RCC 7860 (cell line): ENCODE measurements around the gene CASP8.

Experiments
- DNase-seq: peaks from one replicate; pipeline ENCODE4 v3.0.0-alpha.2; 2015; ENCODE audit warnings: low spot score
- FAIRE-seq: peaks from 2 replicates; lab custom pipeline; 2012; peaks lifted over from hg19 to GRCh38; lab: Jason Lieb, UNC

The CASP8 gene

DNA sequence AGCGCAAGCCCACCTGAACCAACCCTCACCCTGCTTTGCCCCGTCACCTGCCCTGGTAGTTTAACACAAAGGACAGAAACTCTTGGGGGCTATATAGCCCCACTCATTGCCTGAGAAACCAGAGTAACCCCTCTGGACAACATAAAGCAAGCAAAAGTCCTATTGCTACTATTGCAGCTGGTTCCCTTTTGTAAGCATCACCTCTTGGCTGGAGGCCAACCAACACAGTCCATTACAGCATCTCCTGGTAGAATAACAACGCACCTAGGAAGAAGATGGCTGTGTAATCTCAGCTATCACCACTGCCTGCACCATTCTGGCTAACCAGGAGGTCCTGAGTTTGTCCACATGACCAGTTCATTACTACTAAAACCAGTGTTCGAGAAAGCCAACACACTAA is 60.4 kb downstream of the CASP8 start:
- DNase-seq (no peak), FAIRE-seq (no peak)

DNA sequence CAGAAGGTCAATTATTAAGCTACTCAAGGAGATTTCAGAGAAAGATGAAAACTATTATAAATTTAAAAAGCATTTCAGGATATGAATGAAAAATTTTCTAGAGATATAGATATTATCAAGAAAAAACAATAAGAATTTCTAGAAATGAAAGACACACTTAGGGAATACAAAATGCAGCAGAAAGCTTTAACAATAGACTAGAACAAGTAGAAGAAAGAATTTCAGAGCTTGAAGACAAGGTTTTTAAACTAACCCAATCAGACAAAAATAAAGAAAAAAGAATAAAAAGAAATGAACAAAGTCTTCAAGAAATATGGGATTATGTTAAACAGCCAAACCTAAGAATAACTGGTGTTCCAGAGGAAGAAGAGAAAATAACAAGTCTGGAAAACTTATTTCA is 62.4 kb downstream of the CASP8 start:
- peak; percentile 11 for FAIRE-seq
- DNase-seq, result no peak

DNA sequence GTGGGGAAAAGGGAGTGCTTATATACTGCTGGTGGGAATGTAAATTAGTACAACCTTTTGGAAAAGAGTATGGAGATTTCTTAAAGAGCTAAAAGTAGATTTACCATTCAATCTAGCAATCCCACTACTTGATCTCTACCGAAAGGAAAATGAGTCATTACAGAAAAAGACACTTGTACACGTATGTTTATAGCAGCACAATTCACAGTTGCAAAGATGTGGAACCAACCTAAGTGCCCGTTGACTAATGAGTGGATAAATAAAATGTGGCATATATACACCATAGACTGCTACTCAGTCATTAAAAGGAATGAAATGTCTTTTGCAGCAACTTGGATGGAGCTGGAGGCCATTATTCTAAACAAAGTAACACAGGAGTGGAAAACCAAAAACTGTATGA is 67.3 kb downstream of the CASP8 start:
- DNase-seq (no peak), FAIRE-seq (no peak)

DNA sequence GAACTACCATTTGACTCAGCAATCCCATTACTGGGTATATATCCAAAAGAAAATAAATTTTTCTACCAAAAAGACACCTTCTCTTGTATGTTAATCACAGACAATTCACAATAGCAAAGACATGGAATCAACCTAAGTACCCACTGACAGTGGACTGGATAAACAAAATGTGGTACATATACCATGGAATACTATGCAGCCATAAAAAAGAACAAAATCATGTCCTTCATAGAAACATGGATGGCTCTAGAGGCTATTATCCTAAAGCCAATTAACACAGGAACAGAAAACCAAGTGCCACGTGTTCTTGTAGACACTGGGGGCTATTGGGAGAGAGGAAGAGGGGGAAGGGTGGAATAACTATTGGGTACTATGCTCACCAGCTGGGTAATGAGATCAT is 69.1 kb downstream of the CASP8 start:
- FAIRE-seq, result no peak
- no peak for DNase-seq
